ENCODE data around the gene LRMDA. TPM values are rescaled to one million over a fixed set of nuclear protein-coding genes. Genes with fewer than 3 reads are reported as not detected.
"Not testable (repeated sequence)": the region's sequence is repeated elsewhere in the genome, so short reads cannot be mapped to it uniquely, and the experiment has no call there.

Gene LRMDA
- total RNA-seq, 1 donor from 2014 or later = 17.3 TPM

DNA sequence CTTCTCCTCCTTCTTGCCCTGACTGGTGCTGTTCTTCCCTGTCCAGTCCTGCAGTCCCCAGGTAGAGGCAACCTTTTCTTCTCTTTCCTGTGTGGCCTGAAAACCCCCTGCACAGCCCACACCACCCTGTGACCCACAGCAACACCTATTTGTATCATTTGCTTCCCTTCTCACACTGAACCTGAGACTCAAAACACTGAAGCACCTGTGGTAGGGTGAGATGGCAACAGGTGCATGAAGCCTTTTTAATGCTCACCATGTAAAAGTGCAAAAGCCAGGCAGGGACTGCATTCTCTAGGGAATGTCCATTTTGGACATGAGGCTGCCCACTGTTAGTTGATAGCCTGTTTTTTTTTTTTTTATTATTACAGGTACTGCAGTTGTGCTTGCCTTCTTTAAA is 71.4 kb downstream of the LRMDA start:
- no peak for DNase-seq (ENCODE audit: low read depth in 2 of 2)

GRCh38 chr10:75505293-75505692 is 73.9 kb downstream of the LRMDA start:
- DNase-seq (ENCODE audit: low read depth in 2 of 2) = no peak

DNA sequence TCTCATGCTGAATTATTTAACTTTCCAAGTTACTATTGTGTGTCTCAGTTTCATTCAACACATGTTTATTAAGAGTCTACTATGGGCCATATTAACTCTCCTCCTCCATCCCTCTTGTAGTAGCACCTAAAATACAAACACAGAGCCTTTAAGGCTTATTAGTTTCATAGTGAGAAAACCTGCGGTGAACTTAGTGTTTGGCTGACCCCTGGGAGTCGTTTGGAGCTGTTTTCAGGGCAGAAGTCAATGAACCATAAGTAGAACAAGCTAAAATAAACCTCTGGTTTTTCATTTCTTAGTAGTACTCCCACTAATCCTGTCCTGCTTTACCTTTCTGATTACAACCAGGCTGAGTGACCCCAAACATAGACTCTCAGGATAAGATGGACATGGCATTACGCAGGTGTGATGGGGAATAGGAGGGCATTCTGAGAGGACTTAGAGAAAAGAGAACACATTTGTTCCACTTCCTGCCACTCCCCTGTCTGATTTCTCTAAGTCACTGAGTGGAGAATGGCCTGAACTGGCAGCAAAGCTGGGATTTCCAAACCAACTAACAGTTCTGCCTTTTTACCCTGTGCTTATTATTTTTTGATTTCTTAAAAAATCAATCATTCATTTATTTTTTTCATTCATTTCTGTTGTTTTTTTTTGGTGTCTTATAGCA is 74.5 kb downstream of the LRMDA start:
- DNase-seq (ENCODE audit: low read depth in 2 of 2) = no peak

GRCh38 chr10:75506930-75507329 is 75.5 kb downstream of the LRMDA start:
- DNase-seq (ENCODE audit: low read depth in 2 of 2) = no peak

DNA sequence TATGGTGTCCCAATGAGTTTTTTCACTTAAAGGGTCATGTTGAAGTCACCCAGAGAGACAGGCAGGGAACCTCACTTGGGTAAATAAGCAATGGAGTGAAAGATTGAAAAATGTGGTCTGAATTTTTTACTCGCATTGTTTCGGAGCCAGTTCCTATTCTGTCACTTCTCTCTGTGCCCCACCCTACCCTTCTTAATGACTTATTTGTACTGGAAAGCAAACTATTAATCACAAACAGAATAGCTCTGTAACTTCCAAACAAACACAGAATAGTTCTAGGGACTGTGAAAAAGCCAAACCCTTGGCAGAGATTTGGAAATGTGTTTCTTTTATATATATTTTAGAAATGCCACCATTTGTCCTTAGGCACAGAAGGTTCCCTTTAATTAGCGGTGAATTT is 76.0 kb downstream of the LRMDA start:
- DNase-seq (ENCODE audit: low read depth in 2 of 2) = no peak

- DNase-seq (ENCODE audit: low read depth in 2 of 2) = peak; percentile 30 to 57
Measured at GRCh38 chr10:75508239-75508813, 76.9 kb downstream of the LRMDA start.

GRCh38 chr10:75508814-75509306 is 77.4 kb downstream of the LRMDA start:
- no peak for DNase-seq (ENCODE audit: low read depth in 2 of 2)

DNA sequence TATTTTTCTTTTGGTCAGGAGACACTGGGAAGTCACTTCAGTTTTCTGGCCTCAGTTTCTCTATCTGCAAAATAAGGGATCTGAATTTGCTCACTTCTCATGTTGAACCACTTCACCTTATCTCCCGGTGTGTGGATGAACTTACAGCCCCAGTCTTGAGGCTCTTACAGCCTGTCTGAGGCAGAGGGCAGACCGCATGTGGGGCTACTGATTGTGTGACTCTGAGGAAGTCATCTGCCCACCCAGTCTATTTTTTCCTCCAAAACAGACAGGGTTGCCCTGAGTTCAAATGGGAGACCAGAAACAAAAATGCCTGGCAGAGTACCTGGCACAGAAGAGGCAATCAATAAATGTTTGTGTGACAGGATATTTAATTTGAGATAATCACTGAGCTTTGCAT is 78.3 kb downstream of the LRMDA start:
- DNase-seq (ENCODE audit: low read depth in 2 of 2) = no peak

GRCh38 chr10:75511011-75511410 is 79.6 kb downstream of the LRMDA start:
- DNase-seq (ENCODE audit: low read depth in 2 of 2) = no peak

DNA sequence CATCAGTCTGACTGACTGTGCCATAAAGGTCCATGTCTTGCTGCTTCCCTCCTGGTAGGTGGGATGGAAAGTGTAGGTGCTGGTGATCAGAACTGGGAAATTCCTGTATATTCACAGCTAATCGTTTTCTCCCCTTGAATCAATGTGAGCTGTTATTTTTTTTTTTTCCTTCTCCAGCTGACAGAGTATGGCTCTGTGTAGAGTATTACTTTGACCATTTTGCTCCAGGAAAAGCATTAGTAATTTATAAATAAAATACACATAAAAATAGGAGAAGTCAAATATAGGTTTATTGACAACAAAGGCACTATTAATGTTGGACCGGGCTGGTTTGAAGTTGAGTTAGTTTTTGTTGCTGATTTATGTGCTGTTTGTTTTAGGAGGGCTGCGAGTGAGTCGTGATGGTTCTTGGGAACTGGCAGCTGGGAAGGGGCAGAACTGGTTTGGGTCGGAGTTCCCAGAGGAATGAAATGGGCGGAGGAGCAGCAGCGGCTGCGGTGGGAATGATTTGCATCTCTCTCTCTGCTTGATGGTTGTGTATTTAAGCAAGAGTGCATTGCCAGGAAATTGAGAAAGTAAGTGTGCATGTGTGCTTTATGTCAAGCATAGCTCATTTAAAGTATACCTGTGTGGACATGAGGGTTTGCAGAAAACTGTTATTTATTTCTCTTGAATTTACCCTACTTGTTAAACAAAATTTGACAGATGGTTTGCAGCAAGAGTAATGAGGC is 80.9 kb downstream of the LRMDA start:
- no peak for DNase-seq (ENCODE audit: low read depth in 2 of 2)

- DNase-seq (ENCODE audit: low read depth in 2 of 2) = no peak
Measured at GRCh38 chr10:75513292-75513885, 82.0 kb downstream of the LRMDA start.

GRCh38 chr10:75514830-75515229 is 83.4 kb downstream of the LRMDA start:
- DNase-seq (ENCODE audit: low read depth in 2 of 2) = no peak

- DNase-seq (ENCODE audit: low read depth in 2 of 2) = not testable (repeated sequence)
Measured at GRCh38 chr10:75516154-75516553, 84.7 kb downstream of the LRMDA start.

DNA sequence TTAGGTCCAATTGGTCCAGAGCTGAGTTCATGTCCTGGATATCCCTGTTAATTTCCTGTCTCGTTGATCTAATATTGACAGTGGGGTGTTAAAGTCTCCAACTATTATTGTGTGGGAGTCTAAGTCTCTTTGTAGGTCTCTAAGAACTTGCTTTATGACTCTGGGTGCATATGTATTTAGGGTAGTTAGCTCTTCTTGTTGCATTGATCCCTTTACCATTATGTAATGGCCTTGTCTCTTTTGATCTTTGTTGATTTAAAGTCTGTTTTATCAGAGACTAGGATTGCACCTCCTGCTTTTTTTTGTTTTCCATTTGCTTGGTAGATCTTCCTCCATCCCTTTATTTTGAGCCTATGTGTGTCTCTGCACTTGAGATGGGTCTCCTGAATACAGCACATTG is 87.8 kb downstream of the LRMDA start:
- not testable (repeated sequence) for DNase-seq (ENCODE audit: low read depth in 2 of 2)

- not testable (repeated sequence) for DNase-seq (ENCODE audit: low read depth in 2 of 2)
Measured at GRCh38 chr10:75521194-75521829, 89.9 kb downstream of the LRMDA start.

GRCh38 chr10:75525067-75525466 is 93.6 kb downstream of the LRMDA start:
- no peak for DNase-seq (ENCODE audit: low read depth in 2 of 2)

DNA sequence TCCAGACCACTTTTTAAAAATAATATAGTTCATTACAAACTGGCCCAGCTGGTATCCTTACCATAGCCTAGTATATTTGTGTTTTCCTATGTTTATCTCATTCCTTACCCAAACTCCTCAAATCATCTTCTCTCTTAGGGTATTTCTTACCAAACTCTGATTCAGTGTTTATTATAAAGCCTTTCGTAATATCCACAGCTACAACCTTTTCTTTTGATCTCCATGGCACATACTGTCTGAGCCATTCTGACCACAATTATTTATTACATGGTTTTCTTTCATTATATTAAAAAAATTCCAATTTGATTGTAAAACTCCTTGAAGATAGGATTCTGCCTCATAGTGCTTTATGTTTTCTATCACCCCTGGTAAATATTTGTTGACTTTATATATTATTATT is 94.2 kb downstream of the LRMDA start:
- no peak for DNase-seq (ENCODE audit: low read depth in 2 of 2)

DNA sequence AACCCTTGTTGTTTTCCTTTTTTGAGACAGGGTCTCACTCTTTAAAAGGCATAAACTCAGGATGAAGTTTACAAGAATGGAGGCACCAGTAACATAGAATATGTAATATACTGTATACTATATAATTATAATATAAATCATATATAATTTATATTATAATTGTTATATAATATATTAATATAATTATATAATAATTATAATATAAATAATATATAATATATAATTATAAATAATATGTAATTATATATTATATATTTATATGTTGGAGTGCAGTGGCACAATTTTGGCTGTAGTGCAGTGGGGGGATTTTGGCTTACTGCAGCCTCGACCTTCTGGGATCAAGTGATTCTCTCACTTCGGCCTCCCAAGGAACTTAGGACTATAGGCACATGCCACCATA is 96.1 kb downstream of the LRMDA start:
- no peak for DNase-seq (ENCODE audit: low read depth in 2 of 2)

GRCh38 chr10:75528392-75528791 is 97.0 kb downstream of the LRMDA start:
- no peak for DNase-seq (ENCODE audit: low read depth in 2 of 2)

DNA sequence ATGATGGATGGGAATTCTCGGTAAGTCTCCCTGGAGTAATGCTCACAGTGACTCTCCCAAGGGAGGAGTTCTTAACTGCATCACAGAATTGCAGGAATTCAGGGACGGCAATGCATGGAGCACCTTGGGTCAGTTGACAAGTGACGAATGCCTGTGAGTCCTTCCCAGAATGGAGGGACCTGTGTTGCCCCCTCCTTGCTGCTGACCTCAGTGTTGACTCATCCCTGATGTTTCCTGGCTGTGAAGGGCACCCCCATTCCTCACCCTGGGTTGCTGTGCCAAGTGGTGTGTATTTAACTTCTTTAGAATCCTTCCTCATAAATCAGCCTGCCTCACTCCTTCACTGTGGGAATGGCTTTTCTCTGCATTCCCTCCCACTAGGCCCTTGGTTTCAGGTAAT is 98.9 kb downstream of the LRMDA start:
- peak in 1 of 2 donors; percentile 30 for DNase-seq (ENCODE audit: low read depth in 2 of 2)

DNA sequence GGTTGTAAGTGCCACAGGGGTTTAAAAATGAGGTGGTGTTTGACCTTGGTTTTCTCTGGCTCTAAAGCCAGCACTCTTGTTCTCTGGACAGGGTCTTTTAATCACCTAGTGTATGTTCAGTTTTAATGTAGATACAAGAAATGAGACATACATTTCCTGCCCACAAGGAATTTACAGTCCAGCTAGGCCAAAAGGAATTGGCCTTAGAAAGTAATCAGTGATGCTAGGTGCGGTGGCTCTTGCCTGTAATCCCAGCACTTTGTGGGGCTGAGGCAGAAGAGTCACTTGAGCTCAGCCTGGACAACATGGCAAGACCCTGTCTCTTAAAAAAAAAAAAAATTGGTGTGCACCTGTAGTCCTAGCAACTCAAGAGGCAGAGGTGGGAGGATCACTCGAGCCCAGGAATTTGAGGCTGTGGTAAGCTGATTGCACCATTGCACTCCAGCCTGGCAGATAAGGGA is 100.2 kb downstream of the LRMDA start:
- DNase-seq (ENCODE audit: low read depth in 2 of 2) = no peak

Data from lung microvascular endothelial cell (primary cell).